ENCODE data around the gene ADCY9.

DNA sequence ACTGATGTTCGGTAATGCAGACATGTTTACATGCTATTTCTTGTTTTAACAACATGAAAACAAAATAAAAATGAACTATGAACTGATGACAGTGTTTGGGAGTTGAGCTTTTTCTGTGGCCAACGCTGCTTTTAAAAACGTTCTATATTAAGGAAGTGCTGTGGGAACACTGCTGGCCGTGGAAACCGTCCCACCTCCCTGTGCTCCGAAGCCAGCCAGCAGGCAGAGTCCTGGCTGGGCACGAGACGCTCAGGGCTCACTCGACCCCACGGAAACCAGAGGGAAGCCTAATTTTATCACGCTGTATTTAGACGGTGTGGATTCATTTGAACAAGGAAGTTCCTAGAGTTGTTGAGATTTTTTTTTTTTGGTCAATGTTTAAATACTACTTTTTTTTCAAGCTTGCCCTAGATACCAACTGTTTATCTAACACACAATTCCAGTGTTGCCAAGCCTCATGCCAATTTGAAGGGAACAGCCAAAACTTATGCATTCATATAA lies 25.8 kb downstream of the ADCY9 start:
- TF ChIP-seq, protein P1, sequence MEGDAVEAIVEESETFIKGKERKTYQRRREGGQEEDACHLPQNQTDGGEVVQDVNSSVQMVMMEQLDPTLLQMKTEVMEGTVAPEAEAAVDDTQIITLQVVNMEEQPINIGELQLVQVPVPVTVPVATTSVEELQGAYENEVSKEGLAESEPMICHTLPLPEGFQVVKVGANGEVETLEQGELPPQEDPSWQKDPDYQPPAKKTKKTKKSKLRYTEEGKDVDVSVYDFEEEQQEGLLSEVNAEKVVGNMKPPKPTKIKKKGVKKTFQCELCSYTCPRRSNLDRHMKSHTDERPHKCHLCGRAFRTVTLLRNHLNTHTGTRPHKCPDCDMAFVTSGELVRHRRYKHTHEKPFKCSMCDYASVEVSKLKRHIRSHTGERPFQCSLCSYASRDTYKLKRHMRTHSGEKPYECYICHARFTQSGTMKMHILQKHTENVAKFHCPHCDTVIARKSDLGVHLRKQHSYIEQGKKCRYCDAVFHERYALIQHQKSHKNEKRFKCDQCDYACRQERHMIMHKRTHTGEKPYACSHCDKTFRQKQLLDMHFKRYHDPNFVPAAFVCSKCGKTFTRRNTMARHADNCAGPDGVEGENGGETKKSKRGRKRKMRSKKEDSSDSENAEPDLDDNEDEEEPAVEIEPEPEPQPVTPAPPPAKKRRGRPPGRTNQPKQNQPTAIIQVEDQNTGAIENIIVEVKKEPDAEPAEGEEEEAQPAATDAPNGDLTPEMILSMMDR (IDR thresholded peaks at IDR 0.05; ENCODE audit: low read depth, low read length), result no peak
- TF ChIP-seq POLR2A (IDR thresholded peaks at IDR 0.05; ENCODE audit: extremely low read depth, insufficient read length), result no peak
- TF ChIP-seq MYC (IDR thresholded peaks at IDR 0.05; ENCODE audit: low read depth, low read length), result no peak
- TF ChIP-seq, protein P2, sequence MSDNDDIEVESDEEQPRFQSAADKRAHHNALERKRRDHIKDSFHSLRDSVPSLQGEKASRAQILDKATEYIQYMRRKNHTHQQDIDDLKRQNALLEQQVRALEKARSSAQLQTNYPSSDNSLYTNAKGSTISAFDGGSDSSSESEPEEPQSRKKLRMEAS (IDR thresholded peaks at IDR 0.05; ENCODE audit: low read depth, low read length), result no peak
